OCI-LY7 (cell line): ENCODE data around the gene CHD3. TPM values are rescaled to one million over a fixed set of nuclear protein-coding genes. Genes with fewer than 3 reads are reported as not detected.
A peak's percentile ranks its signal among the peaks of the same experiment; 100 is the strongest.

Experiments
- BruUV-seq: library from RNA; stranded (reverse); fragments of 400-500 nt; replicated peaks from 2 replicates; lab custom pipeline; 2021; lab: Mats Ljungman, UMichigan
- CTCF ChIA-PET: fragments of 300-600 bp; sonication (Branson Sonifier 250); formaldehyde crosslinking; loops from one replicate; lab custom pipeline; 2022; ENCODE audit warnings: antibody characterized with exemption; ENCODE audit not compliant: unreplicated experiment; lab: Charles Lee
- POLR2A ChIA-PET: fragments of 300-600 bp; sonication (Branson Sonifier 250); formaldehyde crosslinking; loops from one replicate; lab custom pipeline; 2022; ENCODE audit warnings: antibody characterized with exemption; lab: Charles Lee
- DNase-seq: peaks from one replicate; pipeline ENCODE4 v3.0.0-alpha.2; 2015; ENCODE audit warnings: low spot score
- H2AFZ ChIP-seq: fragments of 200-600 bp; sonication (generic), shearing (Covaris generic); 2 replicates; pipeline ENCODE4 v1.6.1; 2014; ENCODE audit warnings: mild to moderate bottlenecking, antibody characterized with exemption, low read length, moderate library complexity
- H3K27ac ChIP-seq: fragments of 200-600 bp; sonication (generic); 2 replicates; pipeline ENCODE4 v1.5.1; 2014; ENCODE audit warnings: mixed run types, low read depth, mild to moderate bottlenecking, moderate library complexity, low read length, inconsistent platforms; ENCODE audit not compliant: poor library complexity, severe bottlenecking
- H3K36me3 ChIP-seq: fragments of 200-600 bp; sonication (generic); 2 replicates; pipeline ENCODE4 v1.6.1; 2014; ENCODE audit warnings: mild to moderate bottlenecking, antibody characterized with exemption, low read length, moderate library complexity, mixed read lengths; ENCODE audit not compliant: insufficient read depth
- H3K4me1 ChIP-seq: fragments of 200-600 bp; sonication (generic); 2 replicates; pipeline ENCODE4 v1.5.1; 2014; ENCODE audit warnings: mild to moderate bottlenecking, low read length; ENCODE audit not compliant: insufficient read depth, poor library complexity, severe bottlenecking
- H3K4me2 ChIP-seq: fragments of 200-600 bp; sonication (generic); 2 replicates; pipeline ENCODE4 v1.6.1; 2014; ENCODE audit warnings: mild to moderate bottlenecking, low read length
- H3K4me3 ChIP-seq: fragments of 200-600 bp; sonication (generic); 2 replicates; pipeline ENCODE4 v1.5.1; 2014; ENCODE audit warnings: mild to moderate bottlenecking, low read depth, low read length; ENCODE audit not compliant: poor library complexity, severe bottlenecking
- H3K79me2 ChIP-seq: fragments of 200-600 bp; sonication (generic); 2 replicates; pipeline ENCODE4 v1.6.1; 2016; ENCODE audit warnings: low read depth, mild to moderate bottlenecking, low read length, moderate library complexity, mixed read lengths; ENCODE audit not compliant: insufficient read depth
- H3K9me2 ChIP-seq: fragments of 200-600 bp; sonication (generic); 2 replicates; pipeline ENCODE4 v1.6.1; 2016; ENCODE audit warnings: mild to moderate bottlenecking, low read length, mixed read lengths; ENCODE audit not compliant: insufficient read depth
- H3K9me3 ChIP-seq: fragments of 200-600 bp; sonication (generic); 2 replicates; pipeline ENCODE4 v1.6.1; 2014; ENCODE audit warnings: mild to moderate bottlenecking, mixed run types, low read length, mixed read lengths
- H4K20me1 ChIP-seq: fragments of 200-600 bp; sonication (generic); 2 replicates; pipeline ENCODE4 v1.6.1; 2014; ENCODE audit warnings: mild to moderate bottlenecking, antibody characterized with exemption, low read length, moderate library complexity, mixed read lengths; ENCODE audit not compliant: insufficient read depth
- CTCF ChIP-seq: fragments of 200-600 bp; sonication (generic); conservative IDR thresholded peaks from 2 replicates; pipeline ENCODE4 v1.5.1; 2014; ENCODE audit warnings: mild to moderate bottlenecking, antibody characterized with exemption, low read length, moderate library complexity, mixed read lengths
- EZH2phosphoT487 ChIP-seq: fragments of 200-600 bp; sonication (generic); IDR thresholded peaks from 2 replicates; pipeline ENCODE4 v1.6.1; 2018; ENCODE audit warnings: low read depth, borderline replicate concordance, mild to moderate bottlenecking, mixed run types, antibody characterized with exemption, low read length, moderate library complexity, mixed read lengths
- intact Hi-C: fragments of 100-400 bp; cut with micrococcal nuclease; formaldehyde crosslinking; loops from one replicate; pipeline ENCODE4 v1.10.0; 2022; ENCODE audit not compliant: unreplicated experiment
- total RNA-seq, 2 experiments: library from RNA; depleted of rRNA in 1 of 2; stranded (reverse); fragments of >200 nt in 1 of 2; shearing (Covaris generic) in 1 of 2; gene quantifications; 2 replicates each; pipeline ENCODE4 v1.2.3, GENCODE V29; 2014 to 2022

Gene CHD3
- total RNA-seq, 2 experiments from 2014 or later: 42.5 to 126 TPM

GRCh38 chr17:7849130-7849750, 39.3 kb upstream of the CHD3 start:
- intact Hi-C loops: no loop called here
- no peak overlapping the region for H3K4me3 ChIP-seq
- peaks cover 79% of the 10 kb centered on the region for H3K36me3 ChIP-seq
- no peak for TF ChIP-seq CTCF
- no peak for TF ChIP-seq EZH2phosphoT487
- H3K27ac ChIP-seq: no peak overlapping the region
- no peak for DNase-seq
- H3K79me2 ChIP-seq: peaks cover 12% of the 10 kb centered on the region; the same call in 1 of the 2 replicates
- H3K4me1 ChIP-seq: peaks cover 28% of the 10 kb centered on the region
- H2AFZ ChIP-seq: no peak overlapping the region
- no peaks in the 10 kb centered on the region for H3K9me3 ChIP-seq
- BruUV-seq: no TSS peak
- H4K20me1 ChIP-seq: 0 out of 2 replicates have a peak, but pooled peaks cover 8% of the 10 kb centered on the region
- ChIA-PET POLR2A (no interaction called here), CTCF (no interaction called here)
- H3K9me2 ChIP-seq: no peaks in the 10 kb centered on the region
- no peak overlapping the region for H3K4me2 ChIP-seq

- no TSS peak for BruUV-seq
- peak overlapping the region; percentile 80; the same call in 1 of the 2 replicates for H3K4me2 ChIP-seq
- peaks cover 7% of the 10 kb centered on the region; the same call in 1 of the 2 replicates for H3K79me2 ChIP-seq
- H3K36me3 ChIP-seq: peaks cover 79% of the 10 kb centered on the region
- CTCF ChIA-PET: no interaction called here
- H2AFZ ChIP-seq: no peak overlapping the region
- peak overlapping the region; percentile 42 for H3K27ac ChIP-seq
- POLR2A ChIA-PET: no interaction called here
- H4K20me1 ChIP-seq: 0 out of 2 replicates have a peak, but pooled peaks cover 7% of the 10 kb centered on the region
- TF ChIP-seq EZH2phosphoT487: no peak
- no peak for TF ChIP-seq CTCF
- intact Hi-C loops: no loop called here
- no peak for DNase-seq
- H3K9me3 ChIP-seq: no peaks in the 10 kb centered on the region
- H3K4me3 ChIP-seq: no peak overlapping the region
- H3K4me1 ChIP-seq: peaks cover 27% of the 10 kb centered on the region
- H3K9me2 ChIP-seq: no peaks in the 10 kb centered on the region
These were observed 38.7 kb upstream of the CHD3 start for GRCh38 chr17:7849751-7850504.
